ENCODE measurements around the gene GPR33.
"Not testable (repeated sequence)": the region's sequence is repeated elsewhere in the genome, so short reads cannot be mapped to it uniquely, and the experiment has no call there.

GPR33 gene, protein sequence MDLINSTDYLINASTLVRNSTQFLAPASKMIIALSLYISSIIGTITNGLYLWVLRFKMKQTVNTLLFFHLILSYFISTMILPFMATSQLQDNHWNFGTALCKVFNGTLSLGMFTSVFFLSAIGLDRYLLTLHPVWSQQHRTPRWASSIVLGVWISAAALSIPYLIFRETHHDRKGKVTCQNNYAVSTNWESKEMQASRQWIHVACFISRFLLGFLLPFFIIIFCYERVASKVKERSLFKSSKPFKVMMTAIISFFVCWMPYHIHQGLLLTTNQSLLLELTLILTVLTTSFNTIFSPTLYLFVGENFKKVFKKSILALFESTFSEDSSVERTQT

DNA sequence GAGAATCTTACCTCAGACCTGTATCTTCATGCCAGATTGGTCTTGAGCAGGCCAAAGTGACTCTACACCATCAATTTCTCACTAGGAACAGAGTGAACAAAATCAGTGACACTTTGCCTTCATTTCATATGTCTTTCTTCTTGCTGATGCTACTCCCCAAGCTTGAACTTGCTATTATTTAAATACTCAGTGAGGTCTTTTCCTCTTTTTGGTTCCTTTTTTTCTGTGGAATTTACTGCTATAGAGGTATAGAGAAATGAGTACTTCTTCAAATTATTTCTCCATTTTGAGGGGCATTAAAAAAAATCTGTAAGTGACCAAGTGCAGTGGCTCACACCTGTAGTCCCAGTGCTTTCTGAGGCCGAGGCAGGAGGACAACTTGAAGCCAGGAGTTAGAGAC is at the start of gene GPR33:
Gene GPR33, minus strand, starts transcription at position 154 of the 400 bp plus-strand sequence. CDS start 4,074 bp downstream, outside the sequence.
- no peak for DNase-seq (ENCODE audit: low read depth in 2 of 2)

DNA sequence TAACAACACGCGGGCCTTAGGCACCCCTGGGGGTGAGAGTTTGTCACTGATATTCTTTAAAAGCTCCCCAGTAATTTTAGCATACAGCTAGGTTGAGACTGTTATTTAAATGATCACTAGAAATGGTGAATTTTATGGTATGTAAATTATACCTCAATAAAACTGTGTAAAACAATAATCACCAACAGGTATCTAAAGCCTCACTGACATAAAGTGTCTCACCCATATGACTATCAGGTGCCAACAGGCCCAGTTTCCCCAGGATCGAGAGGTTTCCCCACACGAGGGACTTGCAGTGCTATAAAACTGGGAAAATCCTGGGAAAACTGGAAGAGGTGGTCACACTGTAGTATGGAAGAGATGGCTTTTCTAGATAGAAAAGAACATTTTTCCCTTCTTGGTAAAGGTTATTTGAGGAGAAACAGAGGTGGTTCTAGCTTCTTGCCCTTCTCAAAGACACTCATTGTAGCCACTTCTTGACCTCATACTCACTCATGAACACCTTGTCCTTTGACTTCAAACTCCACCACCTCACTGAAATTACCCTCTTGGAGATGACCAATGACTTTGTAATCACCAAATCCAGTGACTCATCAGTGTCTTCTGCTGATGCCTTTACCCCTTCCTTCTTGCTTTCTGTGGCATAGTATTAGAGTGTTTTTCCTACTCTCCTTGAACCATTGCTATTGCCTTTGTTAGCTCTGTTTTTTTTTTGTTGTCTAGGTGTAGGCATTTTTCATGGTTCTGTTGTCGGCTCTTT is 48.5 kb upstream of the GPR33 start:
- no peak for DNase-seq (ENCODE audit: low read depth in 2 of 2)

DNA sequence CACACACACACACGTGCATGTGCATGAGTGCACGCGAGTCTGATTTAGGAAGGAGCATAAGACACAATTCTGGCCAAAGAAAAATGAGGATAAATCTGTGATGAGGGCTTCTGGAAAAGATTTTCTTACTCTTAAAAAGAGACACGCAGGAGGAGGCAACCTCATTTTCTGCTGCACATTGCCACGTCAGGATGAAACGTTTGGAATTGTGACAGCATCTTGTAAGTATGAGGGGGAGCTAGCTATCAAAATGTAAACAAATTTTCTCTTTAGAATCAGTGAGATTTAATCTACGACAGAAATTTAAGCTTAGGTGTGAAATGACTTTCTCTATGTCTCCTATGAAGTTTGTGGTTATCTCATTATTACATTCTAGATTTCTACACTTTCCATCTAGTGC is 42.3 kb upstream of the GPR33 start:
- no peak for DNase-seq (ENCODE audit: low read depth in 2 of 2)

DNA sequence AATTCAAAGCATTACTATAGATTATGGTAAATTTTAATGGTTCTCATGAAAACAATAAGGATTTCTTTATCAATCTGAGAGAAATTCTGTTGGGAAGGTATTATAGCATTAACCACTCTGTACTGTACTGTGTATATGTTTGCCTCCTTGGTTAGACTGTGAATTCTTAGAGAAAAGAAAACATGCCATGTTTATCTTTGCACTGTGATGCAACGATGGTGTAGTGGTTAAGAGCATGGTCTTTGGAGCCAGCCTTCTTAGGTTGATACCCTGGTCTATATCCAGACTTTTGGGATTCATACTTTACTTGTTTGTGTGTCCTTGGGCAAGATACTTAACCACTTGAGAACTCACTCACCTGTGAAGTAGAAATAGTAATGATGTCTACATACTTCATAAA is 41.2 kb upstream of the GPR33 start:
- DNase-seq (ENCODE audit: low read depth in 2 of 2) = no peak

DNA sequence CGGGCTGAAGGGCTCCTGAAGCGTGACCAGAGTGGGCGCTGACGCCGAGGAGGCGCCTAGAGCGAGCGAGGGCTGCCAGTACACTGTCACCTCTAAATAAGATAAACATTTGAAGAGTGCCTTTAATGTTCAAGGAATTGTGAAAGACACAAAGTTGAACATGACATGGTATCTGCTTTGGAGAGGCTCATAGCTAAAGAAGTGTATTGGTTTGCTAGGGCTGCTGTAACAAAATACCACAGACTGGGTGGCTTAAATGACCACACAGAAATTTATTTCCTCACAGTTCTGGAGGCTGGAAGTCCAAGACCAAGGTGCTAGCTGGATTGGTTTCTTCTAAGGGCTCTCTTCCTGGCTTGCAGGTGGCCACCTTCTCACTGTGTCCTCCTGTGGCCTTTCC is 39.7 kb upstream of the GPR33 start:
- DNase-seq (ENCODE audit: low read depth in 2 of 2) = no peak

DNA sequence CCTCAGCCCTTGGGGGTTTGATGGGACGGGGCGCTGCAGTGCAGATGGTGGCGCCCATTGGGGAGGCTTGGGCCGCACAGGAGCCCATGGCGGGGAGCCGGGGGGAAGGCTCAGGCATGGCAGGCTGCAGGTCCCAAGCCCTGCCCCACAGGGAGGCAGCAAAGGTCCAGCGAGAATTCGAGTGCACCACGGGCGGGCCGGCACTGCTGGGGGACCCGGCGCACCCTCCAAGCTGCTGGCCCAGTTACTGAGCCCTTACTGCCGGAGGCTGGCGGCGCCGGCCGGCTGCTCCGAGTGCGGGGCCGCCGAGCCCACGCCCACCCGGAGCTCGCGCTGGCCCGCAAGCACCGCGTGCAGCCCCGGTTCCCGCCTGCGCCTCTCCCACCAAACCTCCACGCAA is 39.2 kb upstream of the GPR33 start:
- DNase-seq (ENCODE audit: low read depth in 2 of 2) = no peak

DNA sequence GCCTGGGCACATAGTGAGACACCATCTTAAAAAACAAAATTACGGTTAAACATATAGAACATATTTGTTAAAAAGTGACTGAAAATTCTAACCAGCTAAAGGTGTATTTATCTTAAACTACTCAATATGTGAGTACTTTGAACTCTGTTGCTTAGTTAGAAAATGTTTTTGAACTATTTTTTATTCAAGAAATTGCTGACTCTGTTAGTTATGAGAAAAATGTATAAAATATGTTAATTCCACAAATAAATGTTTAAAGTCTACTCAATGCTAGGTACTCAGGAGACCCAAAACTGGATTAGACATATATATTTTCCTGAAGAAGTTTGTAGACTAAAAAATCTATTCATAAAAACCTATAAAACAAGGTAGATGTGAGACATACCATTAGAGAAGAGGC is 23.0 kb upstream of the GPR33 start:
- DNase-seq (ENCODE audit: low read depth in 2 of 2) = no peak

DNA sequence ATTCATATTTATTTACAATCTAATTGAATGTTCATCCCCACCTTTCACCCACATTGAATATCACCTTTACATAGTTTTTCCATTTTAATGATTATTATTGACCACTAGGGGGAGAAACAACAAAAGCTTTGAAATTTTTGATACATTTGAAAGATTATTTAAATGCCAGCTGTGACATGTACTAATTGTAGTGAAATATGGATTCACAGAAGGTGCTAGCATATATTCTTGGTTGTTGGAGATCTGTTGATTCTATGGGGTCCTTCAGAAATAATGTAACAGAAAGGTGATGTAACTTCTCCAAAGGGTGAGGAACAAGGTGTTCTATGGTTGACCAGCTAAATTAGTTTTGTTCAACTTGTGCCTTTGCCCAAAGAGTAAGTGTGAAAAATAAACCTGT is 22.4 kb upstream of the GPR33 start:
- DNase-seq (ENCODE audit: low read depth in 2 of 2) = no peak

DNA sequence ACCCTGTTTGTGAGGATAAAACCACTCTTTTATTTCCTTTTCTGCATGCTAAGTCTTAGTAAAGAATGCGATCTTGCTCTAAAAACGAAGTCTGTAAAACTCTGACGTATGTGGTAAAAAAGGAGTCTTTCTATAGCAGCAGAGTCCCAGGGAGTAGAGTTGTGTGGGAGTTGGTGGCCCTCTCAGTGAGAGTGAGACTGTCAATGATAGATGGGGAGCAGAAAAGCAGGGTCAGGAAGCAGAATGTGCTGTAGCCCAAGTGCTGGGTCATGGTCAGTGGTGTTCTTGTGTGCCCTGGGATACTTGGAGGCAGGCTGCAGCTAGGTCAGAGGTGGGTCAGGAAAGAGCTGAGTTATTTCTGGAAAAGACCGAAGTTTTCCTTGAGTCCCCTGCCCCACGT is 20.3 kb upstream of the GPR33 start:
- no peak for DNase-seq (ENCODE audit: low read depth in 2 of 2)

DNA sequence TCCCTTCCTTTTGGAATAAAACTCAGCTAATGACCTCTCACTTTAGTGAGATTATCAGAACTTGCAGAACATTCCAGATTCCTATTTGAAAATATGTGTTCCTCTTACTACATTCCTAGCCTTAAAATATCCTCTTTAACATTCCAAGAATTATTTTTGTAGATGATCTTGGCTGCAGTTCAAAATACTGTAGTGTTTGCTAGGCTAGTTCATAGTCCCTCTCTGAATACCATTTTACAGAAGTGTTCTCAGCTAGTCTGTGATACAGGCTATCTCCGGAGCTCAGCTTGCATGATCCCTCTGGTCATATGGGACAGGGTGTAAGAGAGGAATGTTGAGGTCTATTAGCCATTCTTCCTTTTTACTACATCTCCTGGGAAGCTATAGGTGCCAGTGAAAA is 17.6 kb upstream of the GPR33 start:
- DNase-seq (ENCODE audit: low read depth in 2 of 2) = no peak

DNA sequence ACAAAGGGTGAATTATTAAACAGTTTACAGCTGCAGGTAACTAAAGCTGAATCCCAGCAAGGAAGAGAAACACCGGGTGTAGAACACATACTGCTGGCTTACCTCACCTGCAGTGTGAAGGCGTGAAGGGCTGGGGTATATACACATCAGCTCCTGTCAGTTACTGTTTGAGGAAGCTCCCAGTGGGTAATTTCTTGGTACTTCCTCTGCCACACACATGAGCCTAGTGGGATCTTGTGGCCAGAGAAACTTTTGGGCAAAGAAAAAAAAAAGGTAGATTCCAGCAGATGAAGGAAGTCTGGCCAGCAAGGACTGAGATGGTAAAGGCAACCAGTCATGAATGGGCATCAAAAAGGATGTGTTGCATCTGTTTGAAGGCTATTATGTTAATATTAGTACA is 14.0 kb upstream of the GPR33 start:
- no peak for DNase-seq (ENCODE audit: low read depth in 2 of 2)

DNA sequence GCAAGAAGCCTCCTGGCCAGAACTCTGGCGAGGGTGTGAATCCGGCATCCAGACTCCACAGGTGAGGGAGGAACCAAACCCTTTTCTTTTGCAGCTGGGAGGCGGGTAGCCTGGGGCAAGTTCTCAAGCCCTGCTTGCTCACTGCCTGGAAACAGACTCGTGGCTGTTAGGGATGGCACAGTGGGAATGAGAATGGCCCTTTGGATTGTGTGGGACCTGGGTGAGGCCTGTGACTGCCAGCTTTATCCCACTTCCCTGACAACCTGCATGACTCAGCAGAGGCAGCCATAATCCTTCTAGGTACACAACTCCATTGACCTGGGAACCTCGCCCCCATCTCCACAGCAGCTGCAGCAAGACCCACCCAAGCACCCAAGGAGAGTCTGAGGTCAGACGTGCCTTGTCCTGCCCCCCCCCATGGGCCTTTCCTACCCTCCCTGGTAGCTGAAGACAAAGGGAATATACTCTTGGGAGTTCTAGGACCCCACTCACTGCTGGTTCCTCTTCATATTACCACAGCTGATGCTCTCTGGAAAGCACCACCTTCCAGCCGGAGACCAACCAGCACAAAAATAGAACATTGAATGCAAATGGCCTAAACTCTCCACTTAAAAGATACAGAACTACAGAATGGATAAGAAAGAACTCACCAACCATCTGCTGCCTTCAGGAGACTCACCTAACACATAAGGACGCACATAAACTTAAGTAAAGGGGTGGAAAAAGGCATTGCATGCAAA is 5.1 kb upstream of the GPR33 start:
- DNase-seq (ENCODE audit: low read depth in 2 of 2) = no peak

DNA sequence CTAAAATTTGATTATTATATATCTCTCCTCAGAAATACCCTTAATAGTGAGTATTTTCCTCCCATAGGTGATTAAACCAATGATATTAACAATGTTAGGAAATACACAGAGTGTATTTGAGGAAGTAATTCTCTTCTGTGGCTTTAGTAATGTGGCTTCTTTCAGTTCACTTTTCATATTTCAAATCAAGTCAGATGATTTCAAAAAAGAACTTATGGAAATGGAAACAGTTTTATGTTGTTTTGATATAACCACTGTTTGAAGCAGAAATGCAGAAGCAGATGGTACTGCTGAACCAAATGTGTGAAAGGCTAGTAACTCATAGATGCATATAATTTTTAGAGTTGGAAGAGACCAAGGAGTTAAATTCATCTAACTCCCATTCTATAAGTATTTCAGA is 1.9 kb upstream of the GPR33 start:
- no peak for DNase-seq (ENCODE audit: low read depth in 2 of 2)

DNA sequence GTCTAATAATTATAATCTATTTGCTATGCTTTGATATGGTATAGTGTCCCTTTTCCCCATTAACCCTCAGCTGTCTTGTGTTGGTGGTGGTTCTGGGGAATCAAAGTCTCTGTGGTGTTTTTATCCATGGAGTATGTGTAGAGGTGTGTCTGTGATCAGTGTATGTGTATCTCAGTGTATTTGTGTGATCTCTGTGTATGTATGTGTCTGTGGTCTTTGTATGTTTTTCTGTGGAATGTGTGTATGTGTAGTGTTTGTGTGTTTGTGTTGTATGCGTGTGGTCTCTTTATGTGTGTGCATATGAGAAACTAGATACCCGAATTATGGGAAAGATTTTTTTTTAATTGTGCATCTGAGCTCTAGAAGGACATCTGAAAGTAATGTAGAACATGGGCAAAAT is 1.1 kb downstream of the GPR33 start:
- no peak for DNase-seq (ENCODE audit: low read depth in 2 of 2)

DNA sequence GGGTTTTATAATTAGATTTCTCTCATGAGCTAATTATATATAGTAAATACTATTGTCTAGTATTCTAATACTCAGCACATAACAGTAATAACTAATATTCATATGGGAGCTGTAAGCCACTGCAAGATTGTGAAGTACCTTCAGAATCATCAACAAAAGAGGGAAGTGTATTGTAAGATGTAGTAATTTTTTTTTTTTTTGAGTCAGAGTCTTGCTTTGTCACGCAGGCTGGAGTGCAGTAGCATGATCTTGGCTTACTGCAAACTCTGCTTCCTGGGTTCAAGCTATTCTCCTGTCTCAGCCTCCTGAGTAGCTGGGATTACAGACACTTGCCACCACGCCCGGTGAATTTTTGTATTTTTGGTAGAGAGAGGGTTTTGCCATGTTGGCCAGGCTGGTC is 3.1 kb downstream of the GPR33 start:
- DNase-seq (ENCODE audit: low read depth in 2 of 2) = no peak

DNA sequence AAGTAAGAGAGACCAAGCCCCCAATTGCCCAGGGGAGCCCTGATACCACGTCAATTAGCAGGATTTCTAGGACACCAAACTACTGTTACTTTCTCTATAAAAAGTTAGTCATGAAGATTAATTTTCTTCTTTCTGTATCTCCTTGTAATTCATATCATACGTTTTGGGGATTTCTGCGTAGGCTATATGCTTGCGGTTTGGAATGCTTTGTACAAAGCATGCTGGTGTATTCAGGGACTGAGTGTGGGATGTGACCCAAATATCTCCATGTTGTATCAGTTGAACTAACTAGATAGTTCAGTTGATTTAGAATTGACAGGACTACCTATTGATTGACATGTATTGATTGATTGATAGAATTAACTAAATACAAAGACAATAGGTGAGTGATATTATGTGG is 7.7 kb downstream of the GPR33 start:
- DNase-seq (ENCODE audit: low read depth in 2 of 2) = no peak

DNA sequence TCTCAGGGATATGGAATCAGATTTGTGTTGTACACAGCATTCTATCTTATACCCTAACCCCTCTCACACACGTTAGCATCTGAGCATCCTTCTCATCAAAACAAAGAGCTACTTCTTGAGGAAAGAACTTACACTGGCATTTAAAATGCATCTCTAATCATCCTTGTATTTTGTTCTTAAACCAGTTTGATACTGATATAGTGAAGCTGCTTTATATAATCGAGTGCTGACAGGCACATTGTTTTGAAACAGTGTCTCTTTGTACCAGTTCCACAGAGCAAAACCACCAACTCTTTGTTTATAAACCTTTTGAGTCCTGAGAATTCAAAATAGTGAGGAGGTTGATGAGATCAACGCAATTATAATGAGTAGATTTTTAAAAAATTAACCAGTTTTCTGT is 8.8 kb downstream of the GPR33 start:
- DNase-seq (ENCODE audit: low read depth in 2 of 2) = no peak

DNA sequence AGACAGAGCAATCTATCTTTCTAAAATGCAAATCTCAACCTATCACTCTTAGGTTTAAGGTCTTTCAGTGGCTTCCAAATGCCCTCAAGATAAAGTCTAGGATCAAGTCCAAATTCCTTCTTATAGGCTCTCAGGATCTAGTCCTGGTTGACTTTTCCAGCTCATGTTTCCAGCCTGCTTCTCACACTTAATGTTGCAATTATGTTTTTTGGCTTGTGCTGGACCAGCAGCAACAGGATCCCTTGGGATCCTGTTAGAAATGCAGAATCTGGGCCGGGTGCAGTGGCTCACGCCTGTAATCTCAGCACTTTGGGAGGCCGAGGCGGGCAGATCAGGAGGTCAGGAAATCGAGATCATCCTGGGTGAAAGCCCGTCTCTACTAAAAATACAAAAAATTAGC is 10.6 kb downstream of the GPR33 start:
- no peak for DNase-seq (ENCODE audit: low read depth in 2 of 2)

DNA sequence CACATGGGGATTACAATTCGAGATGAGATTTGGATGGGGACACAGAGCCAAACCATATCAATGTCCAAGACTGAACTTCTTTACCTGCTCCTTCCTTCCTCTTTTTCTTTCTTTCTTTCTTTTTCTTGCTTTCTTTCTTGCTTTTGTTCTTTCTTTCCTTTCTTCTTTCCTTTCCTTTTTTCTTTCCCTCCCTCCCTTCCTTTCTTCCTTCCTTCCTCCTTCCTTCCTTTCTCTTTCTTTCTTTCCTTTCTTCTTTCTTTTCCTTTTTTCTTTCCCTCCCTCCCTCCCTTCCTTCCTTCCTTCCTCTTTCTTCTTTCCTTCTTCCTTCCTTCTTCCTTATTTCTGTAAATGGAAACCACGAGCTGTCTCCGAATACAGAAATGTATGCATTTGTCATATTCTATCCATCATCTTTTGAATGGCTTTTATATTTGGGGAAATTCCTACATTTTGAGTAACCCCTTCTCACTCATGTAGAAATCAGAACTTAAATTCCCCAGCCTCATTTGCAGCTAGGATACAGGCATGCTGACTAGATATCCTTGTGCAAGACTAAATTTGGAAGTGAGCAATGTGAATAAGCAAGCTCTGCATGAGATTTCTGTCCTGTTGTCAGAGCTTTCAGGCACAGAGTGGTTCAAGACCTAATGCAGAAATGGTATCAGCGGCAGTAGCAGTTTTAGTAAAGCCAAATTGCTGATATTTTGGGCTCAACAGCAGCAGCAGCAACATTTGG is 11.5 kb downstream of the GPR33 start:
- DNase-seq (ENCODE audit: low read depth in 2 of 2) = no peak

DNA sequence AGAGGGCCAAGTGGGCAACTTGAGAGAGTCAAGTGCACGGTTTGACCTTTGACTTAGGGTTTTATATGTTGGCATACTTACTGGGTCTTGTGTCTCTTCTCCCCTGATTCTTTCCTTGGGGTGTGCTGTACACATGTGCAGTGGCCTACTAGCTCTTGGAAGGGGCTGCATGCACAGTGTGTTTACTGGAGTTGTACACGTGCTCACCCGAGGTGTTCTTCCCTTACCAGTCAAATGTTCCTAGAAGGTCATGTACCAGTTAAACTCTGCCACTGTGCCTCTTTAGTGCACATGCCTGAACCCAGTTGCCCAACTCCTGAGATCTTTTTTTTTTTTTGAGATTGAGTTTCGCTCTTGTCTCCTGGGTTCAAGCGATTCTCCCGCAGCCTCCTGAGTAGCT is 21.3 kb downstream of the GPR33 start:
- no peak for DNase-seq (ENCODE audit: low read depth in 2 of 2)

DNA sequence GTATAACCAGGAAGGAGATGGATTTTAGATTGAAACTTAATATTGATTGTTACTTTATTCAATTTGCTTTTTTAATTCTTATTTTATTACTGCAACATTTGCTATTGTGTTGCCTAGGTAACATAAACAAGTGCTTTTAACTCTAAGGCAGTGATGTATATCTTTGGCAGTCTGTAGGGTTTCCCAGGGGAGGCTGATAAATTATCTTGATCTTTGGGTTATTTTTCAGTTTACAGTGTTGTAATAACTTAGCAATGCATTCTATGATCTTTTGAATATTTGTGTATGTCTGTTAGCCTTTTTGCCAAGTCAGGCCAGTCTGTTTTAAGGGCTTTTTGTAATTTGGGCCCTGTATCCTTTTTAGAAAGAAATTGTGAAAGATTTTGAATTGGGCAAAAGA is 22.7 kb downstream of the GPR33 start:
- DNase-seq (ENCODE audit: low read depth in 2 of 2) = no peak

DNA sequence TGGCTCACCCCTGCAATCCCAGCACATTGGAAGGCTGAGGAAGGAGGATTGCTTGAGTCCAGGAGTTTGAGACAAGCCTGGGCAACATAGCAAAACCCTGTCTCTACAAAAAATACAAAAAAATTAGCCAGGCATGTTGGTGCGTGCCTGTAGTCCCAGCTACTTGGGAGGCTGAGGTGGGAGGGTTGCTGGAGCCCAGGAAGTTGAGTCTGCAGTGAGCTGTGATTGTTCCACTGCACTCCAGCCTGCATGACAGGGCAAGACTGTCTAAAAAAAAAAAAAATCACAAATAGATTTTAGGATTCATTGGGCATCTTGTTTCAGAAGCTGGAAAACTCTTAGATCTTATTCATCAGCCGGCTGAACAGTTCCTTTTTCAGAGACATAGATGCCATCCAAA is 25.4 kb downstream of the GPR33 start:
- not testable (repeated sequence) for DNase-seq (ENCODE audit: low read depth in 2 of 2)

Data from stimulated activated CD8-positive, alpha-beta memory T cell treated with anti-CD3 and anti-CD28 coated beads, Interleukin-15, amount 100 ng/mL, for 48 hours (primary cell).